ENCODE results near the gene NPTXR. TPM values are rescaled to one million over a fixed set of nuclear protein-coding genes. Genes with fewer than 3 reads are reported as not detected.
A peak's percentile ranks its signal among the peaks of the same experiment; 100 is the strongest.
"Not testable (repeated sequence)": the region's sequence is repeated elsewhere in the genome, so short reads cannot be mapped to it uniquely, and the experiment has no call there.

The NPTXR gene
- total RNA-seq, 1 donor from 2014 or later: 10.6 TPM

DNA sequence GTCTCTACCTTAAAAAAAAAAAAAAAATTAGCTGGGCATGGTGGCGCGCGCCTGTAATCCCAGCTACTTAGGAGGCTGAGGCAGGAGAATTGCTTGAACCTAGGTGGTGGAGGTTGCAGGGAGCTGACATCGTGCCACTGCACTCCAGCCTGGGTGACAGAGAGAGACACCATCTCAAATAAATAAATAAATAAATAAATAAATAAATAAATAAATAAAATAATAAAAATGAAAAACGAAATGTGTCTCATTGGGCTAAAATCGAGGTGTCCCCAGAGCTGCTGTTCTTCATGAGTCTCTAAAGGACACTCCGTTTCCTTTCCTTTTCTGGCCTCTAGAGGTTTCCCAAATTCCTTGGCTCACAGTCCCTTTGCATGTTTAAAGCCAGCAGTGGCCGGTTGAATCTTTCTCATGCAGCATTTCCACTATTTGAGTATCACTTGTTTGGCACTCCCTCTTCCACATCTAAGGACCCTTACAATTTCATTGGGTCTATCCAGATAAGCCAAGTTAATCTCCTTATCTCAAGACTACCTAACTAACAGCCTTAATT lies 38.7 kb downstream of the NPTXR start:
- FAIRE-seq; DNase-seq (ENCODE audit: low spot score in 2 of 2): not testable (repeated sequence)

DNA sequence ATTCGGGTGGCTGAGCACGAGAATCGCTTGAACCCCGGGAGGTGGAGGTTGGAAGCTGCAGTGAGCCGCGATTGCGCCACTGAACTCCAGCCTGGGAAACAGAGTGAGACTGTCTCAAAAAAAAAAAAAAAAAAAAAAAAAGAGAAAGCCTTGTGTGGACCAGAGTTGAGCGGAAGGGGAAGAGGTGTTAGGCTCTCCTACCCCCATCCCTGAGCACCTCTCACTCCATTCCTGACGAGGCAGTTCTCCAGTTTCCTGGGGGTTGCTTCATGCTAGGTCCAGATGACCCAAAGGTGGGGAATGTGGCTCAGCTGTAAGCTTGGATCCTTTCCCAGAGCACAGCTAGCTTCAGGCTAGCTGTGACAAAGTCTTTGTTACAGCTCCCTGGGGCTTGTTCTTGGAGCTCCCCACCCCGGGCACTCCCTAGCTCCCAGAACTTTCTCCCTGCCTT lies 41.1 kb downstream of the NPTXR start:
- DNase-seq (ENCODE audit: low spot score in 2 of 2) (peak; percentile 38 to 54), FAIRE-seq (no peak)

DNA sequence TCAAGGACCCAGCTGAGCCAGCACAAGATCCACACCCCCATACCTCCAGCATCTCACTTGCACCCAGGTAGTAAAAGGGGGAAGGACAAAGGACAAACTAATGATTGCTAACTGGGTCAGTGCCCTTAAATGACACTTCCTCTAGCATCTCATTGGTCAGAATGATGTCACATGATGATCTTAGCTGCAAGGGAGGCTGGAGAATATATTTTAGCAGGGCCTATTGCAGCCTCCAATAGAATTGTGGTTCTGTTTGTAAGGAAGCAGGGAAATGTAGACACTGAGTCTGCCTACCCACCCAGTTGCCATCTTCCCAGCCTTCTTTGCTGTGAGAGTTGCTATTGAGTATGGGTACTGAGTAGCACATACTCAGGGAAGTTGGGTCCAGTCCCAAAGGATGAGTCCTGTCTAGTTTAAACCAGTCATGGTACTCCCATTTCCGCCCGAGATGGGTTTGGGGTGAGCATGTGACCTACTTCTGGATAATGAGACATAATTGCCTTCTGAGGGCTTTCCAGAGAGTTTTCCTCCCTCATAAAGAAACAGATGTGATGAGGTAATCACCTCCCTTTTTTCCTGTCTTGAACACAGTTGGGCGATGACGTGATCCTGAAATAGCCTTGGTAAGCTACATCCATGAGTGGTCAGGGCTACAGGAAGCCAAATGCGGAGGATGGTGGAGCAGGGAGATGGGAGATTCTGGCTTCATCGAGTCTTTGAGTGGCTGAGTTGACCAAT lies 44.4 kb downstream of the NPTXR start:
- FAIRE-seq (no peak), DNase-seq (ENCODE audit: low spot score in 2 of 2) (no peak)

DNA sequence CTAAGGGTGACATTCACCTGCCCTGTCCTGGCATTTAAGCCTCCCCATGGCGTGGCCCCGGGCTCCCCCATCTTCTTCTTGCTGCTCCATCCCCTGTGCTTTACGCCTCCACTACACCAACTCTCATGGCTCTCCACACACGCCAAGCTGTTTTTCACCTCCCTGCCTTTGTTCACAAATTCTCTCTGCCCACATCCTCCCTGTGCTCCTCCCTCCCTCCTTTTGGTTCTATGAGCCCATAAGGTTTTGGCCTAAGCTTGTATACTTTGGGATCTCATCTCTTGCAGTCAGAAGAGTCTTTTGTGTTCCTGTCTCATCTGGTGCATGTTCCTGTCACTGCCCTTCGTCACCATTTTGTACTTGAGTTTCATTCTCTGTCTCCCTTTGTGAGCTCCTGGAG lies 45.3 kb downstream of the NPTXR start:
- DNase-seq (ENCODE audit: low spot score in 2 of 2): no peak
- no peak for FAIRE-seq

DNA sequence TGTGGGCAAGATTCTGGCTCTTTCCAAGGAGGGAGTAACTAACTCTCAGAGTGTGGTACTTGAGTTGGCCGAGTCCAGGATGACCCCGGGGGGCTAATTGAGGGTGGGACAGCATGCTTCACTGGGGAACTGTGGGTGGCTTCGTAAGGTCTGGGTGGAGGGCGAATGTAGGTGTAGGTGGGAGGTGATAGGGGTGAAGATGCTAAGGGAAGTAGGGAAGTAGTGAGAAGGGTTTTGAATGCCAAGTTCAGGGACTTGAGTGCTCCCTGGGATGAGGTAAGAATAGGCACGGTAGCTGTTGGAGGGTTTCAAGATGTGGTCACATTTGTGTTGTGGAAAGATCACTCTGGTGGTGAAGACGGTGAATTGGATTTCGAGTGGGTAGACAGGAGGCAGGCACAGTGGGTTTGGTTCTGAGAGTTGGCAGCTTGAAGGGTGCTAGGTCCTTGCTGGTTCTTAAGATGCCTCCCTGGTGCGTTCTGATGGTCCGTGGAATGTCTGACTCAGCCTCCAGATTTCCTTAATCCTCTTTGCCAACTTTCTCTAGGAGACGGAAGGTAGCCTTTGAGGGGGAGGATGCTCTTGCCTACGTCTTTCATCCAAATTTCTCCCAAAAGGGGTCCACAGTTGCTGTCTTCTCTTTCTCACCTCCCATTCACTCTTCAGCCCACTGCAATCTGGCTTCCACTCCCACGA lies 47.4 kb downstream of the NPTXR start:
- FAIRE-seq (no peak), DNase-seq (ENCODE audit: low spot score in 2 of 2) (no peak)

GRCh38 chr22:38795569-38795968 lies 48.3 kb downstream of the NPTXR start:
- DNase-seq (ENCODE audit: low spot score in 2 of 2): no peak
- FAIRE-seq: no peak

DNA sequence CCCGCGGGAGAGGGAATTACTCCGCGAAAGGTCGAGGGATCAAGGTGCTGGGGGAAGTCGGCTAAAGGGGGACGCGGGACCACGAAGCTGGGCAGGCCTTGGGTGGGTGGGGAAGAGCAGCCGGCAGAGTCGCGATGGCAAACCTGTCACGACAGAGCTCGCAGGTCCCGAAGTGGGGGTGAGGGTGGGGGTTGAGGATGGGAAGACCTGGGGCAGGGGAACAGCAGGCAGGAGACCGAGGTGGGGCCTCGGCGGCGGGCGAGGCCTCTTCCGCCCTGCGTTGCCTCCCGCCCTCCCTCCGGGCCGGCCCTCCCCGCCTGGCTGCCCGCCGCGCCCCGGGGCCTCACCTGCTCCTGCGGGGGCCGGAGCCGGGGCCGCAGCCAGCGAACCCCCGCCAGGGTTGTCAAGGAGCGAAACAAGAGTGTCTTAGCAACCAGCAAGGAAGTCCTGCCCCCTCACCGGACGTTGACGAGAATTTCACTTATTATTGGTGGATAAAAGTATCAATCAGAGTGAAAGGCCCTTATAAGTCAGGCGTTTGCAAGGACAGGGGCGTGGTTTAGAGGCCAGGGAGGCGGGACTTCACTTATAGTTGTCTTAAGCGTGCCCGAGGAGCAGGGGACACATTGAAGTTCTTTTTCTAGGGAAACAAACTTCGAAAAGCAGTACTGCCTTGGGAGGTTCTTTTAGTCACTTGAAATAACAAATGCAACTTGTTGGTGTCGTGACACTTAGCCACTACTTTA lies 49.9 kb downstream of the NPTXR start, which contains the start of gene DNAL4:
Gene DNAL4 (minus strand): TSS at position 423 of the 746 bp plus-strand sequence. CDS start 11,412 bp downstream, outside the sequence.
- FAIRE-seq: peak; percentile 90
- DNase-seq (ENCODE audit: low spot score in 2 of 2): peak; percentile 94

DNA sequence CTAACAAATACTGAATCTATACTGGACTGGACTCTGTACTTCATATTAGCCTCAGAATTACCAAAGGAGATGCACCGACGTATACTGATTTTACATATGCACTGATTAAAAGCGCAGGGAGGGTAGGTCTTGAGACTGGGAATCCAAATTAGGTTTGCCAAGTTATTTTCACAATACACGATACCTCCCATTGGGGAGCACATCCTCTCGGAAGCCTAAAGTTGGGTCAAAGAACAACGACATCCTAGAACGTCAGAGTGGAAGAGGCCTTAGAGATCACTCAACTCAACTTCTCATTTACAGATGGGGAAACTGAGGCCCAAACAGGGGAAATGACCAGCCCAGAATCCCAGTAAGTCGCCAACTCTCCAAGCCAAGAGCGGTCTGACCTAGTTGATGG lies 50.5 kb downstream of the NPTXR start:
- DNase-seq (ENCODE audit: low spot score in 2 of 2) (no peak), FAIRE-seq (no peak)

DNA sequence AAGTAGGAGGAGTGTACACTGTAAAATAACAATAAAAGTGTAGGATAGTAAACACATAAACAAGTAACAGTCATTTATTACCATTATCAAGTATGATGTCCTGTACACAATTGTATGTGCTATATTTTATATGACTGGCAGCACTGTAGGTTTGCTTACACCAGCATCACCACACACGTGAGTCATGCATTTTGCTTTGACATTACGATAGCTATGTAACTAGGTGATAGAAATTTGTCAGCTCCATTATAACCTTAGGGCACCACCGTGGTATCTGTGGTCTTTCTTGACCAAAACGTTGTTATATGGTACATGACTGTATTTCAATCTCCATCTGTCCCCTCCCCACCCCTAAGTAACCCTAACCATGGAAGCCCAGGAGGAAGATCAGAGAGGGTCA lies 51.0 kb downstream of the NPTXR start:
- no peak for FAIRE-seq
- DNase-seq (ENCODE audit: low spot score in 2 of 2): no peak

DNA sequence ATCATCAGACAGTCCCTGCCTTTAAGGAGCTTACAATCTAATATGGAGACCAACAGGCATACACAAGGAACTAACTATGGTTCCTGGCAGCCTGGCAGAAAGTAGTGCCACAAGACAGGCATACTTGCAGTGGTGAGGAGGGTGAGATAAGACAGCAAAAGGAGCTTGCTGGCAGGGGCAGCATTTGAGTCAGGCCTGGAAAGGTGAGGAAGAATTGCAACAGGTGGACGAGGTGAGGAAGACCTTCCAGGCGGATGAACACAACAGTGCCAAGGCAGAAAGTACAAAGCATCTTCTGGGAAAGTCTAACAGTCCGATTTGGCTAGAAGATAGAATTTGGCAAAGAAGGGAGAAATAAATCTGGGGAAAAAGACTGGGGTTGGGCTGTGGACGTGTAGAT lies 54.2 kb downstream of the NPTXR start:
- FAIRE-seq (no peak), DNase-seq (ENCODE audit: low spot score in 2 of 2) (no peak)

DNA sequence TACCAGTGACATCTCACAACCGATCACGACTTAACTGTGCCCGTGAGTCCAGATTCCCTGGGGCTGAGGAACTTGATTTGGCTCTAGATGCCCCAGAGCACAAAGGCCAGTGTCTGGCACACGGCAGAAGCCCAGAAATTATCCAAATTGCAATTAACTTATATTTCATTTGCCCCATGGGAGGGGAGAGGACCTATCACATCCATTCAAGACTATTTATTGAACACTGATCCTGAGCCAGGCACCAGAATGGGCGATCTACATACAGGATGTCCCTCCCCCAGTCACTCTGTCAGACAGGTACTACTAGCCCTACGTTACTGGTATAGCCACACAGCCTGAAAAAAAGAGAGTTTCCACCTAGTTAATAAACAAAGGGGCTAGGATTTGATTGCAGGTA lies 55.0 kb downstream of the NPTXR start:
- FAIRE-seq (no peak), DNase-seq (ENCODE audit: low spot score in 2 of 2) (no peak)

- no peak for FAIRE-seq
- no peak for DNase-seq (ENCODE audit: low spot score in 2 of 2)
Measured at GRCh38 chr22:38788021-38788816, 55.6 kb downstream of the NPTXR start.

DNA sequence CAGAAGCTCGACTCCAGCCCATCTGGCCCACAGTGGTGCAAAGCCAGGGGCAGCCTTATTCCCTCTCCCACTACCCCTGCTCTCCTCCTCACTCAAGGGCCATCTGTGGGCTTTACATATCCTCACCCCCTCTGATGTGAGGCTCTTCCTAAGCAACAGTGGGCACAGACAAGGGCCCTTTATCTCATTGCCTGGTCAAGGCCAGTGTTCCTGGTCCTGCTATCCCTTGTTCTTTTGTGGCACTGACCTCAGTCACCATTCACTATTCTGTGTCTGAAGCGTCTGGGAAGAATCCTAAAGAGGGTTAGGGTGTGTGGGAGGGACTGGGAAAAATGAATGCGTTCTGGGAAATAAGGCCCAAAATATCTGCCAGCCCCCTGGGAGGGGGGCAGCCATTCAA lies 57.2 kb downstream of the NPTXR start:
- no peak for DNase-seq (ENCODE audit: low spot score in 2 of 2)
- FAIRE-seq: no peak

- DNase-seq (ENCODE audit: low spot score in 2 of 2) (no peak), FAIRE-seq (no peak)
Measured at GRCh38 chr22:38784856-38785255, 59.0 kb downstream of the NPTXR start.

GRCh38 chr22:38784035-38784434 lies 59.8 kb downstream of the NPTXR start:
- FAIRE-seq (no peak), DNase-seq (ENCODE audit: low spot score in 2 of 2) (no peak)

- DNase-seq (ENCODE audit: low spot score in 2 of 2) (no peak), FAIRE-seq (no peak)
Measured at GRCh38 chr22:38783095-38783615, 60.7 kb downstream of the NPTXR start.

GRCh38 chr22:38782402-38783094 lies 61.3 kb downstream of the NPTXR start:
- DNase-seq (ENCODE audit: low spot score in 2 of 2): no peak
- no peak for FAIRE-seq

- DNase-seq (ENCODE audit: low spot score in 2 of 2): no peak
- FAIRE-seq: no peak
Measured at GRCh38 chr22:38781033-38781432, 62.8 kb downstream of the NPTXR start.

DNA sequence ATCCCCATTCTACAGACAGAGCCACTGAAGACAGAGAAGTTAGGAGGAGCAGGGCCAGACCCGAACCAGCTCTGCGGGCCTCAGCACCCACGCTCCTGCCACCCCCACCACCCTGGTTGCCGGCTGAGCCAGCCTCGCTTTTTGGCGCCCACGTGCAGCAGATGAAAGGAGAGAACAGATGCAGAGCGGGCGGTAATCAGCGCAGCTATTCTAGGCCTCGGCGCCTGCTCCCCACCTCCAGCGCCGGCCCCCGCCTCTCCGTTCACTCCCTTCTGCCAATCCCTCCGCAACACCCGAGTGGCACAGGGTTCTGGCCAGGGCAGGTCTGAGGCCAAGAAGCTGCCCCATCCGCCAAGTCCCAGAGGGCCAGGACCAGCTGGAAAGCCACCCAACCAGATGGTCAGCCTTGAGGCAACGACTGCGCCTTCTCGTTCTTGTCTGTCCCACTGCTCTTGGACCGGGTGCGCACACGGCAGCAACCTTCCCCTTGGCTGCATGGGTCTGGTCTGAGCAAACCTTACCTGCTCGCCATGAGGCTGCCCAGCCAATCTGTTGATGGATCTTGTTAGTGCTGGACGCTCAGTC lies 66.6 kb downstream of the NPTXR start:
- FAIRE-seq: no peak
- no peak for DNase-seq (ENCODE audit: low spot score in 2 of 2)
